ENCODE measurements around the gene OSBPL6. TPM values are rescaled to one million over a fixed set of nuclear protein-coding genes. Genes with fewer than 3 reads are reported as not detected.
"Not testable (repeated sequence)": the region's sequence is repeated elsewhere in the genome, so short reads cannot be mapped to it uniquely, and the experiment has no call there.

The OSBPL6 gene
- total and polyA plus RNA-seq, 3 experiments from 2014 or later, result 0.33 to 1.6 (median 1.2) TPM

- H3K27ac Mint-ChIP-seq, result no peak overlapping the region
- H3K4me3 Mint-ChIP-seq, result no peak overlapping the region
- no peaks in the 10 kb centered on the region for H3K36me3 ChIP-seq (ENCODE audit: insufficient read depth, low read length)
- H3K27me3 Mint-ChIP-seq, result peaks cover 1 to 30% of the 10 kb centered on the region in 2 donors
- ChIA-PET CTCF (interaction anchor here (1.4 kb wide), 1 partner anchor 9 kb away, joined by 3 read pairs; no protein-coding TSS in a partner anchor), POLR2A (no interaction called here)
- no peaks in the 10 kb centered on the region for H3K27me3 ChIP-seq (ENCODE audit: insufficient read depth, low read length, poor library complexity, severe bottlenecking)
- no peaks in the 10 kb centered on the region for H3K9me3 Mint-ChIP-seq
- H3K4me1 Mint-ChIP-seq, result no peaks in the 10 kb centered on the region
- no peak overlapping the region for H3K27ac ChIP-seq (ENCODE audit: low read depth, low read length)
- DNase-seq, result no peak
- no peaks in the 10 kb centered on the region for H3K9me3 ChIP-seq (ENCODE audit: low read length)
- no peaks in the 10 kb centered on the region for H3K36me3 Mint-ChIP-seq
- H3K4me1 ChIP-seq (ENCODE audit: insufficient read depth, low read length), result no peaks in the 10 kb centered on the region
- no peak overlapping the region for H3K4me3 ChIP-seq (ENCODE audit: low read length)
These were observed 139.5 kb downstream of the OSBPL6 start for GRCh38 chr2:178333851-178334250.

GRCh38 chr2:178335230-178335629 is 140.9 kb downstream of the OSBPL6 start:
- H3K4me1 Mint-ChIP-seq, result no peaks in the 10 kb centered on the region
- CTCF ChIA-PET, result no interaction called here
- H3K9me3 ChIP-seq (ENCODE audit: low read length), result no peaks in the 10 kb centered on the region
- no peak overlapping the region for H3K27ac ChIP-seq (ENCODE audit: low read depth, low read length)
- no peaks in the 10 kb centered on the region for H3K36me3 Mint-ChIP-seq
- POLR2A ChIA-PET, result no interaction called here
- no peaks in the 10 kb centered on the region for H3K9me3 Mint-ChIP-seq
- no peaks in the 10 kb centered on the region for H3K4me1 ChIP-seq (ENCODE audit: insufficient read depth, low read length)
- H3K4me3 ChIP-seq (ENCODE audit: low read length), result no peak overlapping the region
- no peak overlapping the region for H3K4me3 Mint-ChIP-seq
- H3K27me3 Mint-ChIP-seq, result peaks cover 1 to 29% of the 10 kb centered on the region in 2 donors
- H3K27ac Mint-ChIP-seq, result no peak overlapping the region
- no peak for DNase-seq
- H3K36me3 ChIP-seq (ENCODE audit: insufficient read depth, low read length), result no peaks in the 10 kb centered on the region
- no peaks in the 10 kb centered on the region for H3K27me3 ChIP-seq (ENCODE audit: insufficient read depth, low read length, poor library complexity, severe bottlenecking)

GRCh38 chr2:178344121-178344520 is 149.8 kb downstream of the OSBPL6 start:
- Histone ChIP-seq H3K9me3 (ENCODE audit: low read length) (no peaks in the 10 kb centered on the region), H3K27ac (ENCODE audit: low read depth, low read length) (no peak overlapping the region), H3K4me3 (ENCODE audit: low read length) (no peak overlapping the region), H3K27me3 (ENCODE audit: insufficient read depth, low read length, poor library complexity, severe bottlenecking) (no peaks in the 10 kb centered on the region), H3K4me1 (ENCODE audit: insufficient read depth, low read length) (no peaks in the 10 kb centered on the region), H3K36me3 (ENCODE audit: insufficient read depth, low read length) (no peaks in the 10 kb centered on the region)
- Mint-ChIP-seq H3K36me3 (no peaks in the 10 kb centered on the region), H3K4me1 (no peaks in the 10 kb centered on the region), H3K27me3 (peaks cover 11 to 48% of the 10 kb centered on the region in 2 donors), H3K27ac (no peak overlapping the region), H3K4me3 (no peak overlapping the region), H3K9me3 (peaks cover 0 to 4% (median 0%) of the 10 kb centered on the region in 5 donors)
- DNase-seq, result no peak
- POLR2A ChIA-PET, result no interaction called here
- CTCF ChIA-PET, result no interaction called here

- H3K27ac Mint-ChIP-seq, result no peak overlapping the region
- Histone ChIP-seq H3K4me3 (ENCODE audit: low read length) (no peak overlapping the region), H3K36me3 (ENCODE audit: insufficient read depth, low read length) (no peaks in the 10 kb centered on the region), H3K27me3 (ENCODE audit: insufficient read depth, low read length, poor library complexity, severe bottlenecking) (no peaks in the 10 kb centered on the region), H3K27ac (ENCODE audit: low read depth, low read length) (no peak overlapping the region), H3K4me1 (ENCODE audit: insufficient read depth, low read length) (no peaks in the 10 kb centered on the region), H3K9me3 (ENCODE audit: low read length) (no peaks in the 10 kb centered on the region)
- no peak for DNase-seq
- ChIA-PET POLR2A (no interaction called here), CTCF (no interaction called here)
- H3K27me3 Mint-ChIP-seq, result peaks cover 16 to 61% of the 10 kb centered on the region in 2 donors
- H3K9me3 Mint-ChIP-seq, result peaks cover 0 to 4% (median 0%) of the 10 kb centered on the region in 5 donors
- H3K4me1 Mint-ChIP-seq, result no peaks in the 10 kb centered on the region
- no peak overlapping the region for H3K4me3 Mint-ChIP-seq
- H3K36me3 Mint-ChIP-seq, result no peaks in the 10 kb centered on the region
These were observed 151.6 kb downstream of the OSBPL6 start for GRCh38 chr2:178345951-178346350.

- no peak overlapping the region for H3K27ac Mint-ChIP-seq
- ChIA-PET POLR2A (no interaction called here), CTCF (interaction anchor here (1.4 kb wide), 1 partner anchor 12 kb away, joined by 3 read pairs; no protein-coding TSS in a partner anchor)
- H3K4me1 Mint-ChIP-seq, result no peaks in the 10 kb centered on the region
- peaks cover 0 to 10% (median 0%) of the 10 kb centered on the region in 3 donors for H3K36me3 Mint-ChIP-seq
- peaks cover 0 to 8% (median 4%) of the 10 kb centered on the region in 5 donors for H3K9me3 Mint-ChIP-seq
- Histone ChIP-seq H3K4me3 (ENCODE audit: low read length) (no peak overlapping the region), H3K36me3 (ENCODE audit: insufficient read depth, low read length) (no peaks in the 10 kb centered on the region), H3K27me3 (ENCODE audit: insufficient read depth, low read length, poor library complexity, severe bottlenecking) (no peaks in the 10 kb centered on the region), H3K27ac (ENCODE audit: low read depth, low read length) (no peak overlapping the region), H3K9me3 (ENCODE audit: low read length) (no peaks in the 10 kb centered on the region), H3K4me1 (ENCODE audit: insufficient read depth, low read length) (no peaks in the 10 kb centered on the region)
- H3K27me3 Mint-ChIP-seq, result peaks cover 23 to 66% of the 10 kb centered on the region in 2 donors
- no peak overlapping the region for H3K4me3 Mint-ChIP-seq
- no peak for DNase-seq
These were observed 155.7 kb downstream of the OSBPL6 start for GRCh38 chr2:178350051-178350450.

GRCh38 chr2:178357704-178358103 is 163.4 kb downstream of the OSBPL6 start:
- DNase-seq; H3K9me3 ChIP-seq (ENCODE audit: low read length); H3K27ac ChIP-seq (ENCODE audit: low read depth, low read length); H3K36me3 ChIP-seq (ENCODE audit: insufficient read depth, low read length); H3K4me3 ChIP-seq (ENCODE audit: low read length); POLR2A ChIA-PET; CTCF ChIA-PET; H3K27me3 ChIP-seq (ENCODE audit: insufficient read depth, low read length, poor library complexity, severe bottlenecking); H3K4me1 Mint-ChIP-seq; H3K4me3 Mint-ChIP-seq; H3K27ac Mint-ChIP-seq; H3K4me1 ChIP-seq (ENCODE audit: insufficient read depth, low read length): not testable (repeated sequence)
- Mint-ChIP-seq H3K9me3 (peaks cover 10 to 34% (median 21%) of the 10 kb centered on the region in 5 donors), H3K36me3 (peaks cover 0 to 10% (median 0%) of the 10 kb centered on the region in 3 donors), H3K27me3 (peaks cover 6 to 22% of the 10 kb centered on the region in 2 donors)

GRCh38 chr2:178359192-178359912 is 165.0 kb downstream of the OSBPL6 start:
- CTCF ChIA-PET, result no interaction called here

GRCh38 chr2:178361588-178361987 is 167.3 kb downstream of the OSBPL6 start:
- Histone ChIP-seq H3K27ac (ENCODE audit: low read depth, low read length) (no peak overlapping the region), H3K36me3 (ENCODE audit: insufficient read depth, low read length) (no peaks in the 10 kb centered on the region), H3K9me3 (ENCODE audit: low read length) (no peaks in the 10 kb centered on the region), H3K27me3 (ENCODE audit: insufficient read depth, low read length, poor library complexity, severe bottlenecking) (no peaks in the 10 kb centered on the region), H3K4me3 (ENCODE audit: low read length) (no peak overlapping the region), H3K4me1 (ENCODE audit: insufficient read depth, low read length) (no peaks in the 10 kb centered on the region)
- peaks cover 10 to 16% (median 14%) of the 10 kb centered on the region in 5 donors for H3K9me3 Mint-ChIP-seq
- H3K27me3 Mint-ChIP-seq, result peaks cover 6 to 8% of the 10 kb centered on the region in 2 donors
- H3K4me3 Mint-ChIP-seq, result no peak overlapping the region
- ChIA-PET POLR2A (no interaction called here), CTCF (no interaction called here)
- no peak for DNase-seq
- H3K36me3 Mint-ChIP-seq, result no peaks in the 10 kb centered on the region
- no peak overlapping the region for H3K27ac Mint-ChIP-seq
- no peaks in the 10 kb centered on the region for H3K4me1 Mint-ChIP-seq

More at GRCh38 chr2:178359192-178359912, 165.0 kb downstream of the OSBPL6 start:
- Histone ChIP-seq H3K27me3 (ENCODE audit: insufficient read depth, low read length, poor library complexity, severe bottlenecking) (no peaks in the 10 kb centered on the region), H3K4me1 (ENCODE audit: insufficient read depth, low read length) (no peaks in the 10 kb centered on the region), H3K4me3 (ENCODE audit: low read length) (no peak overlapping the region), H3K36me3 (ENCODE audit: insufficient read depth, low read length) (no peaks in the 10 kb centered on the region), H3K9me3 (ENCODE audit: low read length) (no peaks in the 10 kb centered on the region), H3K27ac (ENCODE audit: low read depth, low read length) (no peak overlapping the region)
- H3K36me3 Mint-ChIP-seq, result peaks cover 0 to 5% (median 0%) of the 10 kb centered on the region in 3 donors
- peaks cover 4 to 18% of the 10 kb centered on the region in 2 donors for H3K27me3 Mint-ChIP-seq
- no peak for DNase-seq
- no peak overlapping the region for H3K4me3 Mint-ChIP-seq
- POLR2A ChIA-PET, result no interaction called here
- H3K4me1 Mint-ChIP-seq, result no peaks in the 10 kb centered on the region
- peaks cover 10 to 26% (median 20%) of the 10 kb centered on the region in 5 donors for H3K9me3 Mint-ChIP-seq
- no peak overlapping the region for H3K27ac Mint-ChIP-seq
